ENCODE measurements around the gene IP6K3.

IP6K3 gene

GRCh38 chr6:33729059-33729458 lies 17.6 kb downstream of the IP6K3 start:
- Mint-ChIP-seq H3K27me3 (no peaks in the 10 kb centered on the region), H3K4me1 (ENCODE audit: low read depth) (peaks cover 9% of the 10 kb centered on the region), H3K9me3 (no peaks in the 10 kb centered on the region), H3K4me3 (no peak overlapping the region), H3K27ac (no peak overlapping the region), H3K36me3 (ENCODE audit: low read depth) (no peaks in the 10 kb centered on the region)

GRCh38 chr6:33728438-33728837 lies 18.3 kb downstream of the IP6K3 start:
- Mint-ChIP-seq H3K36me3 (ENCODE audit: low read depth) (no peaks in the 10 kb centered on the region), H3K27me3 (no peaks in the 10 kb centered on the region), H3K27ac (no peak overlapping the region), H3K4me3 (no peak overlapping the region), H3K9me3 (no peaks in the 10 kb centered on the region), H3K4me1 (ENCODE audit: low read depth) (peaks cover 15% of the 10 kb centered on the region)

GRCh38 chr6:33727932-33728331 lies 18.8 kb downstream of the IP6K3 start:
- H3K4me1 Mint-ChIP-seq (ENCODE audit: low read depth) = peaks cover 20% of the 10 kb centered on the region
- no peaks in the 10 kb centered on the region for H3K9me3 Mint-ChIP-seq
- H3K27ac Mint-ChIP-seq = no peak overlapping the region
- H3K4me3 Mint-ChIP-seq = no peak overlapping the region
- H3K36me3 Mint-ChIP-seq (ENCODE audit: low read depth) = no peaks in the 10 kb centered on the region
- H3K27me3 Mint-ChIP-seq = no peaks in the 10 kb centered on the region

DNA sequence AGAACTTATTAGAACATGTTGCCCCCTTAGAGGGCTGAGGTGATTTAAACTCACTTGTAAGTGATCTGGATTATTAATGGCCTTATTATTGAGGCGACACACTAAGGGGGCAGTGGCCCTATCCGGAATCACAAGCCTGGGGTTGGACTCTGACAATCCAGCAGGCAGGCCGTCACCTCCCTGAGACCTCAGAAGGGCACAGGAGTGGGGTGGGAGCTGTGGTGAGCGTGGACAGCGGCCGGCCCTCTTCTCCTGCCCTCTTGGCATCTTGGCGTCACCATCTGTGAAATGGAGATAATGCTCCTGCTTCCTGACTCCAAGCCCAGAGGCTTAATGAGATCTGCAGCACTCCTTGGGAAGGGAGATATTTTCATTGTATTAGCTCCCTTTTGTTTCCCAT lies 19.6 kb downstream of the IP6K3 start:
- Mint-ChIP-seq H3K27me3 (no peaks in the 10 kb centered on the region), H3K27ac (no peak overlapping the region), H3K9me3 (no peaks in the 10 kb centered on the region), H3K36me3 (ENCODE audit: low read depth) (no peaks in the 10 kb centered on the region), H3K4me1 (ENCODE audit: low read depth) (peaks cover 20% of the 10 kb centered on the region), H3K4me3 (no peak overlapping the region)

- peaks cover 20% of the 10 kb centered on the region for H3K4me1 Mint-ChIP-seq (ENCODE audit: low read depth)
- H3K4me3 Mint-ChIP-seq = no peak overlapping the region
- H3K27ac Mint-ChIP-seq = no peak overlapping the region
- peaks cover 1% of the 10 kb centered on the region for H3K27me3 Mint-ChIP-seq
- no peaks in the 10 kb centered on the region for H3K36me3 Mint-ChIP-seq (ENCODE audit: low read depth)
- H3K9me3 Mint-ChIP-seq = no peaks in the 10 kb centered on the region
Measured at GRCh38 chr6:33726696-33727095, 20.0 kb downstream of the IP6K3 start.

DNA sequence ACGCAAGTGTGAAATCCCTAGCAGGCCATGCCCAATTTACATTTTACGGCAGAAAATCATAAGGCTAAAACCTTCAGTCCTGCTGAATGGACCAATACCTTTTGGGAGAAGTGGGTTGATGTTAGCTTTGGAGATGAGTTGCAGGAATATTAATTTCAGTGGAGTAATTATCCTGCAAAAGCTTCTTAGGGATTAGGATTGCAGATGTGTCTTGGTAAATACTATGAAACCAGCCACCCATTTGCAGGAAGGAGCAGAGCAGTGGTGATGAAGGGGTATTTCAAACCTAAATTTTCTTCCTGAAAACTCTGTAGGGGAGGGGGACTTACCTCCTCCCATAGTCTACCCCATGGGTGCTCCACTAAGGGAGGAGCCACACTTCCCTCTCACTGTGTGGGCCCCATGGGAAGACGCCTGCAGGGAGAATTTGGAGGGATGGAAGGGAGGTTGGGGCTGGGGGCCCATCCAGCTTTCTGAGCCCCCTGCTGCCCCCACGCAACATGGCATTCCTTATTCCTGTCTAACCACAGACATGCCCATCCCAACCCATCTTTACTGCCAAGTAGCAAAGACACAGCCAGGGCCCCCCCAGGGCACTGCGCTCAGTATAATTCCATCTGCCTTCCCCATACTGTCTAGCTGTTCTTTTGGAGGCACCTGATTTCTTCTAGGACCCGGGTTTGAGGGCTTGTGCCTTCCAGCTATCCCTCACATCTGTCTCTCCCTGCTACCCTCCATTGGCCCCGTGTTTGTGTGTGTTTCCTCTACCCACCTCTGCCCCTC lies 20.6 kb downstream of the IP6K3 start:
- Mint-ChIP-seq H3K4me1 (ENCODE audit: low read depth) (peaks cover 20% of the 10 kb centered on the region), H3K9me3 (no peaks in the 10 kb centered on the region), H3K27ac (no peak overlapping the region), H3K4me3 (no peak overlapping the region), H3K36me3 (ENCODE audit: low read depth) (no peaks in the 10 kb centered on the region), H3K27me3 (peaks cover 5% of the 10 kb centered on the region)

DNA sequence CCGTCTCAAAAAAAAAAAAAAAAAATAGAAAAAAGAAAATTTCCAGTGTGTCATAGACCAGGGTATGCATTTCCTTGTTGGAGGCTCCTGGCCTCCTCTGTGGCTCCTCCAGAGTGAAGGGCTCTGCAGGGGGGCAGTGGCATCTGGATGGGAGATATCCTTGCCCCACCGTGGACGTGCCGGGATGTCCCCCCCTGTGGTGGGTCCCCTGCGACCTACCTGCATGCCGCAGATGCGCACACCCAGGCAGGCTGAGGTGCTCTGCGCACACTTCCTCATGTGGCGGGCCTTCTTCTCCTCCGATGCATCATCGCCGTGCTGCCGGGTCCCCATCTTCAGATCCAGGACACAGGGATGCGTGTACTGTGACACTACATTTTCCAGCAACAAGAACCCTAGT lies 21.5 kb downstream of the IP6K3 start:
- peaks cover 20% of the 10 kb centered on the region for H3K4me1 Mint-ChIP-seq (ENCODE audit: low read depth)
- H3K27ac Mint-ChIP-seq = no peak overlapping the region
- H3K9me3 Mint-ChIP-seq = no peaks in the 10 kb centered on the region
- H3K27me3 Mint-ChIP-seq = peaks cover 9% of the 10 kb centered on the region
- H3K36me3 Mint-ChIP-seq (ENCODE audit: low read depth) = no peaks in the 10 kb centered on the region
- H3K4me3 Mint-ChIP-seq = no peak overlapping the region

DNA sequence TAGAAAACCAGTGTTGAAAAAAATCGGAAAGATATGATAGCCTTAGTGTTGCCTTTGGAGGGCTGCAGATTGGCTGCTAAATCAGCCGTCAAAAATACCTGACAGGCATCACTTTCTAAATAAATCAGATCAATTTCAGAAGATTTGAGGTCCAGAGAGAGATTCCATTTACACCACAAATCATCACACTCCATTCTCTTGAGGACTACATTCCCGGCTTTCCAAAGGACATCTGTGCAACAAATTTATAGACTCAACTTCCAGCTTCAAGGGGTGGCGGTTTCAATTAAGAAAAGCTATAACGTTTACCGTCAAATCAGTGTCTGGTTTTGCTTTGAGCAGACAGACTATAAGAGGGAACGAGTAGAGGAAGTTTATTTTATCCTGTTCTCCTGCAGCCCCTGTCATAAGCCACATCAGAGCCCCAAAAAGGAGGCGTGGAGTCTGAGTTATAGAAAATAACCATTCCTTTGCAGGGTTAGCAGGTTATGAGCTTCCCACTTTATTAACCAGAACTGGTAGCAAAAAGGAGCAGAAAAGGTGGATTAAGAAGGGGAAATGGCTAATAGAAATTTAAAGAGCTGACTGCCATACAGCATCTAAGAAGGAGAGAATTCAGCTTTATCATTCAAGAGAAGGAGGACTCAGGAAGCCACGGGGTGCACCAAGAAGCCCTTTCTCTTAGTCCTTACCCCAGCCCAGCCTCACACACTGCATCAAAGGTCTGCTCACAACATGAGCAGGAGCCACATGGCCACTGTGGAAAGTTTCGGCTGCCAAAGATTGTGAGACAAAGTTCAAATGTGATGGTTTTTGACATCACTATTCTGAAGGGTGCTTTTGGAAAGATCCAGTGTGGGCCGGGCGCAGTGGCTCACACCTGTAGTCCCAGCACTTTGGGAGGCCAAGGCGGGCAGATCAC lies 22.3 kb downstream of the IP6K3 start:
- no peak overlapping the region for H3K4me3 Mint-ChIP-seq
- H3K9me3 Mint-ChIP-seq = no peaks in the 10 kb centered on the region
- H3K27ac Mint-ChIP-seq = no peak overlapping the region
- H3K27me3 Mint-ChIP-seq = peaks cover 10% of the 10 kb centered on the region
- H3K36me3 Mint-ChIP-seq (ENCODE audit: low read depth) = no peaks in the 10 kb centered on the region
- H3K4me1 Mint-ChIP-seq (ENCODE audit: low read depth) = peaks cover 20% of the 10 kb centered on the region

GRCh38 chr6:33723371-33724085 lies 23.2 kb downstream of the IP6K3 start:
- Mint-ChIP-seq H3K9me3 (no peaks in the 10 kb centered on the region), H3K27me3 (peaks cover 10% of the 10 kb centered on the region), H3K4me1 (ENCODE audit: low read depth) (peaks cover 20% of the 10 kb centered on the region), H3K27ac (peak overlapping the region; percentile 8), H3K4me3 (no peak overlapping the region), H3K36me3 (ENCODE audit: low read depth) (no peaks in the 10 kb centered on the region)

DNA sequence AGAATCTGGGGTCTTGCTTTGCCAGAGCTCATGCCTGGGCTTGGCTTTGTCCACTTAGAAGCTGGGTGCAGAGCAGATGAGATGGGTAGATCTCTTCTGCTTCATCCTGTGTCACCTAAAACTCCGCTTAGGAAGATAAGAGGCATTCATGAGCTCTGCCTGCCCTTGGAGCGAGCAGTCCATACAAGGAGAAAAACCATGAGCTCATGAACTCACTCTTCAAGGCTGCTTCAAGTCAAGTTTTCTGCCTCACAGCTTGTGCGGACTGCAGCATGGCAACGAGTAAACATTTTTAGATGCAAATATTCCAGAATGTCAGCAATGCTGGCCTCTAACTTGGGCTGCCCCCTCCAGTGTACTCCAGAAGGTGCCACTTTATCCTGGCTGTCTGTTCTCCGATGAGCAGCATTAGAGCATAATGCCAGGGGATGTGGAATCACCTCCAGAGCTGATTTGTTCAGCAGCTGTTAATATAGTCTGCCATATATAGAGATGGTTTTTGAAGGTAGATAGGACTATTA lies 24.5 kb downstream of the IP6K3 start:
- Mint-ChIP-seq H3K27me3 (peaks cover 10% of the 10 kb centered on the region), H3K4me3 (no peak overlapping the region), H3K4me1 (ENCODE audit: low read depth) (peaks cover 20% of the 10 kb centered on the region), H3K9me3 (no peaks in the 10 kb centered on the region), H3K27ac (no peak overlapping the region), H3K36me3 (ENCODE audit: low read depth) (no peaks in the 10 kb centered on the region)

- H3K4me3 Mint-ChIP-seq = no peak overlapping the region
- H3K27ac Mint-ChIP-seq = no peak overlapping the region
- peaks cover 20% of the 10 kb centered on the region for H3K4me1 Mint-ChIP-seq (ENCODE audit: low read depth)
- peaks cover 10% of the 10 kb centered on the region for H3K27me3 Mint-ChIP-seq
- H3K36me3 Mint-ChIP-seq (ENCODE audit: low read depth) = no peaks in the 10 kb centered on the region
- no peaks in the 10 kb centered on the region for H3K9me3 Mint-ChIP-seq
Measured at GRCh38 chr6:33721508-33721907, 25.2 kb downstream of the IP6K3 start.

GRCh38 chr6:33720998-33721397 lies 25.7 kb downstream of the IP6K3 start:
- H3K27ac Mint-ChIP-seq = no peak overlapping the region
- no peak overlapping the region for H3K4me3 Mint-ChIP-seq
- H3K9me3 Mint-ChIP-seq = no peaks in the 10 kb centered on the region
- H3K4me1 Mint-ChIP-seq (ENCODE audit: low read depth) = peaks cover 20% of the 10 kb centered on the region
- H3K27me3 Mint-ChIP-seq = peaks cover 10% of the 10 kb centered on the region
- H3K36me3 Mint-ChIP-seq (ENCODE audit: low read depth) = no peaks in the 10 kb centered on the region

- Mint-ChIP-seq H3K9me3 (no peaks in the 10 kb centered on the region), H3K4me3 (no peak overlapping the region), H3K27me3 (peaks cover 10% of the 10 kb centered on the region), H3K36me3 (ENCODE audit: low read depth) (no peaks in the 10 kb centered on the region), H3K27ac (peak overlapping the region; percentile 7), H3K4me1 (ENCODE audit: low read depth) (peaks cover 16% of the 10 kb centered on the region)
Measured at GRCh38 chr6:33719326-33719987, 27.2 kb downstream of the IP6K3 start.

- H3K4me3 Mint-ChIP-seq = no peak overlapping the region
- no peaks in the 10 kb centered on the region for H3K9me3 Mint-ChIP-seq
- no peak overlapping the region for H3K27ac Mint-ChIP-seq
- H3K4me1 Mint-ChIP-seq (ENCODE audit: low read depth) = peaks cover 8% of the 10 kb centered on the region
- H3K27me3 Mint-ChIP-seq = peaks cover 10% of the 10 kb centered on the region
- H3K36me3 Mint-ChIP-seq (ENCODE audit: low read depth) = no peaks in the 10 kb centered on the region
Measured at GRCh38 chr6:33718713-33719112, 28.0 kb downstream of the IP6K3 start.
